Epithelial cell of esophagus (primary cell): Measurements from ENCODE around the gene CDS2.

Experiments used
- DNase-seq: peaks from one replicate; pipeline ENCODE4 v3.0.0; 2010; ENCODE audit warnings: low read depth
- H3K4me3 ChIP-seq: 2 replicates; pipeline ENCODE4 v1.5.1; 2011; ENCODE audit warnings: mild to moderate bottlenecking, low read length, control low read depth
- CTCF ChIP-seq: IDR thresholded peaks from 2 replicates; pipeline ENCODE4 v1.5.1; 2011; ENCODE audit warnings: low read depth, mild to moderate bottlenecking, low read length, control low read depth, inconsistent platforms; ENCODE audit not compliant: insufficient read depth; ENCODE audit errors: missing control alignments

CDS2 gene

GRCh38 chr20:5171064-5171789 lies 44.4 kb downstream of the CDS2 start:
- H3K4me3 ChIP-seq = no peak overlapping the region
- DNase-seq = no peak
- TF ChIP-seq CTCF = no peak

GRCh38 chr20:5171790-5172164 lies 45.0 kb downstream of the CDS2 start:
- no peak overlapping the region for H3K4me3 ChIP-seq
- no peak for TF ChIP-seq CTCF
- DNase-seq = no peak

DNA sequence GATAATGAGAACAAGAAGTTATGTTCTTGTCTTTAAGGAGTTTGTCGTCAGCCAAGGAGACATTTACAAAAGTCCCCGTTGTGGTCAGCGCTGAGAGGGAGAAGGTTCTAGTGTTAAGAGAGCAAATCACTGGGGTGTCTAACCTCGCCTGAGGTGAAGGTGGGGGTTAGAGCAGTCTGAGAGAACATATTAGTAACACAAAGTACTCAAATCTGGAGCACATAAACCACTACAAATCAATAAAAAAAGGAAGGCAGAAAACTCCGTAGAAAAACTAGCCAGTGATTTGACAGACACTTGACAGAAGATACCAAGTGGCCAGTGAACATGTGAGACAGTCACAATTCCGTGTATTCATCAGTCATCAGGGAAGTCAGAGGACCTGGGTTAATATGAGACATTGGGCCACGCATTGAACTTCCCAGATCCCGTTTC lies 45.4 kb downstream of the CDS2 start:
- no peak overlapping the region for H3K4me3 ChIP-seq
- no peak for TF ChIP-seq CTCF
- no peak for DNase-seq

DNA sequence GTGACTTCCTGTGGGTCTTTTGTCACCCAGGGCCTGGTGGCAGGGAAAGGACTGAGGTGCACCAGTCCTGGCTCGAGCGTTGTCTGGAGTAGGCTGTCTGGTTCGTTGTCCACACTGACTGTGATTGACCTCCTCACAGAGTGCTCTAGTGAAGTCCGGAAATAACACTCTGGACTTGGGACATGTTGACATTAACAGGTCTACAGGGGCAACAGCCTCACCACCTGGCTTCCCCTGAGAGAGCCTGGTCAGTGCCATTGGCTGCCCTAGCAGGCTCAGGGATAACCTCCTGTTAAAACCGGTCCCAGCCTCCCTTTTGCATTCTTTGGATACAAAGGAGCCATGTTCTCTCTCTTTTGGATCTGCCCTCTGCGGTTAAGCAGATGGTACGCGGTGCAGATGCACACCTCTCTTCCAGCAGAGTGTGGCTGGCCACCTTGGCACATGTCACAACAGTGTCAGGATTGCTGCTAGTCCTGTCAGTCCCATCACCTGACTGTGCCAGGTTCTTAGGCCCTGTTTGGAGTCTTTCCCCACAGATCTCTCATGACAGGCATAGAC lies 46.2 kb downstream of the CDS2 start:
- H3K4me3 ChIP-seq = no peak overlapping the region
- no peak for DNase-seq
- no peak for TF ChIP-seq CTCF

DNA sequence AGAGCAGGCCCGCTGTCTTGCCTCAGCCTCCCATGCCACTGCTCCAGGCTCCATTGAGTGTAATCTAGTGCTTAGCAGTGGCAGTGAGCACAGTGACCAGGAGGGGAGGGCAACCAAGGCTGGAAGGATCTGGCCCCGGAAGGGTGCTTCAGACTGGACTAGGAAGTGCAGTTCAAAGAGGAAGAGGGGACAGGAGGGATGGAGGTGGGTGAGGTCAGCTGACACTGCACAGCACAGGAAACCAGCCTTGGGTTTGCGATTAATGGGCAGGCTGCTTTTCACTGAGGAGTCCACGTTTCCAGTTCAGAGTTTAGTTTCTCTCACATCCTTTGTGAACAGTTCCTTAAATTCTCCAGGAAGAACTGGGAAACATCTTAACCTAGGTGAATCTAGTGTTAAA lies 46.9 kb downstream of the CDS2 start:
- TF ChIP-seq CTCF = no peak
- no peak for DNase-seq
- no peak overlapping the region for H3K4me3 ChIP-seq

GRCh38 chr20:5177071-5177470 lies 50.3 kb downstream of the CDS2 start:
- no peak for TF ChIP-seq CTCF
- DNase-seq = no peak
- H3K4me3 ChIP-seq = no peak overlapping the region

DNA sequence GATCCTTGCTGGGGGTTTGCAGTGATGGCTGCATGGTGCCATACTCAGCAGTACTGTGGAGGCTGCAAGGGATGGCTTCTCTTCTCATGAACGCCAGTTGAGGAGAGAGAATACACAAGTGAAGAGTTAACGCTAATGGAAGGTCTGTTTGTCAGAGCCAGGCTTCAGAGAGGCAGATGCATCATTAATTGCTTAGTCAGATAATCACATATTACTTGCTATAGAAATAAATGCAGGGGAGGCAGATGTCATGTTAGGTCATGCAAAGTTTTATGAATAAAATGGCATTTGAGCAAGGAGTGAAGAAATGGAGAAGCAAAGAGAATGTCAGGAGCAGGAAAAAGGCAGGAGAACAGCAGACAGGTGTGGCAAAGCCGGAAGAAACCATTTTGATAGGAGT lies 51.2 kb downstream of the CDS2 start:
- DNase-seq = no peak
- H3K4me3 ChIP-seq = no peak overlapping the region
- no peak for TF ChIP-seq CTCF
